Activated CD4-positive, alpha-beta T cell treated with anti-CD3 and anti-CD28 coated beads, Interleukin-2, amount 50 U/mL, for 48 hours (primary cell): ENCODE measurements around the gene OR6C75.
"Not testable (repeated sequence)": the region's sequence is repeated elsewhere in the genome, so short reads cannot be mapped to it uniquely, and the experiment has no call there.

Source experiments
- DNase-seq, 2 experiments: peaks; one replicate each; pipeline ENCODE4 v3.0.0-alpha.2; 2020

Gene OR6C75

GRCh38 chr12:55362675-55363074 lies at the start of gene OR6C75:
TSS of gene OR6C75 (plus strand) at chr12:55362975. CDS start at chr12:55365111, 2,136 bp downstream.
- no peak for DNase-seq

DNA sequence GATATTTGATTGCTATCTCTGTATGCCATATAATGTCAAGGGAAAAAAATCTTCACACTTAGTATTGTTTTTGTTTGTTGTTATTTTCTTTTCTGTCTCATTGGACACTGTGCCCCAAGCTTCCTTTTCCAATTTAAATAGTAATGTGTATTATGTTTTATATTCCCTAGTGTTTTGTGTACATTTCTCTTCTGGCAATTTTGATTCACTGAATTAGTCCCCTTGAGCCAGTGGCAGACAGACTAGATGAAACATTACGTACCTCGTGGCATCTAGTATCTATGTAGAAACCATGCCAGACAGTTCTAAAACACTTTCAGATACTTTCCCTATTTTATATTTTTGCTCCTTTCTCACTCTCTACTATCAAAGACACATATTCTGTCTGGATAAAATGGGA lies 48.7 kb upstream of the OR6C75 start, which contains the start of gene OR6C1:
Gene OR6C1, plus strand, starts transcription at position 301 of the 400 bp plus-strand sequence. CDS start 6,257 bp downstream, outside the sequence.
- no peak for DNase-seq

DNA sequence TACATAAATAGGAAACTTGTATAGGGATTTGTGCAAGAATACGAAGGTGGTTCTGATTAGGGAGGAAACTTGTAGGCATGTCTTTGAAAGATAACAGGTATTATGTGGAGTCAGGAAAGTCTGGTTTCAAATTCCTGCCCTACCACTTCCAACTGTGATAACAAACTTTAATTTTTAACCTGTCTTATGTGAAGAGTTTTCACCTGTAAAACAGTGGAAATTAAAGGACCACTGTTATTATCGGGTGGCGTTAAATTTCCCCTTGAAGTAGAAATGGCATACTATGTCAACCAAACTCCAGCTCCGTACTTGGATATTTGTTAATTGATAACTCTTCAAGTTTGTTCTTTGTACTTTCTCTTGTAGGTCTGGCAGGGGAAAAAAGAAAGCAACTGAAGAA lies 42.6 kb upstream of the OR6C75 start:
- DNase-seq, result no peak

- DNase-seq, result not testable (repeated sequence)
Measured at GRCh38 chr12:55325801-55326200, 37.0 kb upstream of the OR6C75 start.

- DNase-seq, result no peak
Measured at GRCh38 chr12:55330446-55330845, 32.3 kb upstream of the OR6C75 start, which contains the start of gene OR6C3. TSS of gene OR6C3 (plus strand) at chr12:55330746. CDS start at chr12:55331701, 955 bp downstream.

GRCh38 chr12:55336002-55336401 lies 26.8 kb upstream of the OR6C75 start:
- DNase-seq, result no peak

GRCh38 chr12:55355338-55355737 lies 7.4 kb upstream of the OR6C75 start:
- not testable (repeated sequence) for DNase-seq

- no peak for DNase-seq
Measured at GRCh38 chr12:55365086-55365485, 2.3 kb downstream of the OR6C75 start.

DNA sequence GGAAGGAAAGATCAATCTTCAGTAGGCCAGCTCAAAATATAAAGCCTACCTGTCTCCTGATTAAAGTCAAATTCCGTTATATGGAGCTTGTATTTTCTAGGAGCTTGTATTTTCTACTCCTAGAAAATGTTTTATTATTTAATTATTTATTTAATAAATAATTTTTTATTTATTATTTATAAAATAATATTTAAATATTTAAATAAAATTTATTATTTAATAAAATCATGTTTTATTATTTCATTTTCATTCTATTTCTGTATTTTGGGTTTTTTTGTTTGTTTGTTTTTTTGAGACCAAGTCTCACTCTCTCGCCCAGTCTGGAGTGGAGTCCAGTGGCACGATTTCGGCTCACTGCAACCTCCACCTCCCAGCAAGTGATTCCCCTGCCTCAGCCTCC lies 9.7 kb downstream of the OR6C75 start:
- no peak for DNase-seq

DNA sequence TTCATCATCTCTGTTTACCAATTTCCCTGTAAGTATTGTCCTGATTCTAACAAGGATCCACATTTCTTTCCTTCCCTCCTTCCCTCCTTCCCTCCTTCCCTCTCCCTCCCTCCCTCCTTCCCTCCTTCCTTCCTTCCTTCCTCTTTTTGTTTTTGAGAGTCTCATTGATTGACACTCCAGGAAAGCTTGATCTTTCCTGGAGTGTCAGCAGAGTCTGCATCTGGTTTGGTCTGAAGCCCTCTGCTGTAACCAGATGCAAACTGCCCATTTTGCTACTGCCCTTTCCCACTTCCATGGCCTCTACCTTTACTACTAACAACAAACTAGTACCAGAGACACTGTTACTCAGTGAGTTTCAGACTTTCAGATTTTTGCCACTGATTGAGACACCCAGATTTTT lies 23.1 kb downstream of the OR6C75 start:
- DNase-seq, result no peak

DNA sequence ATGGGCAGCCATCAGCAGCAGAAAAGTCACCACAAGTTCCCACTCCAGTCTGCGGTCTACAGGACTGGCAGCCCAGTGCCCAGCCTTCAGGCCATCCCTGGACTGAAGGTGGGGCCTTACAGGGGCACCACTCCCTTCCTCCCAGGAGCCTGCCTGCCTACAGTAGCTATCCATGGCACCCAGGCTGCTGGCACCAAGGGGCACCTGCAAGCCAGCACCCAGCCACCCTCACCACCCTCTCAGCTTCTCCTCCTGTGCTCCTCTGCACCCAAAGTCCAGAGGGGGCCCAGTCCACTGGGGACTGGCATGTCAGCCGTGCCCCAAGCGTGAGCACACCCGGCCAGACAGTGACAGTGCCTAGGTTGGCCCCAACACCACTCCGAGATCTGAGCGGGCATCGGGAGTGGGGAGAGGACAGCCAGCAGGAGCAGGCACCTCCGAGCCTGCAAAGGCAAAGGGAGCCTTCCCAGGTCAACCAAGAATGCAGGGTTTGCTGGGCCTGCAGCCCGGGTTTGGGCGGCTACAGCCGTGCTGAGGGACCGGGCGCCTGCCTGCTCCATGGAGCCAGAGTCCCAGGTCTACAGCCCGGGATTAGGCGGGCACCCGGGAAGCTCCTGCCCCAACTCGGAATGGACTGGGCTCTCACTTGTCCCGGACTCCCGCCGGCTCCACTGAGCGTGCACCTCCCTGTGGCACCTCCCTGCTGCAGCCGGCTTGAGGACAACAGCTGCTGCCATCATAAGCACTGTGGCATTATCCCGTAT lies 29.4 kb downstream of the OR6C75 start:
- no peak for DNase-seq

- DNase-seq, result no peak
Measured at GRCh38 chr12:55396326-55396725, 33.6 kb downstream of the OR6C75 start.

DNA sequence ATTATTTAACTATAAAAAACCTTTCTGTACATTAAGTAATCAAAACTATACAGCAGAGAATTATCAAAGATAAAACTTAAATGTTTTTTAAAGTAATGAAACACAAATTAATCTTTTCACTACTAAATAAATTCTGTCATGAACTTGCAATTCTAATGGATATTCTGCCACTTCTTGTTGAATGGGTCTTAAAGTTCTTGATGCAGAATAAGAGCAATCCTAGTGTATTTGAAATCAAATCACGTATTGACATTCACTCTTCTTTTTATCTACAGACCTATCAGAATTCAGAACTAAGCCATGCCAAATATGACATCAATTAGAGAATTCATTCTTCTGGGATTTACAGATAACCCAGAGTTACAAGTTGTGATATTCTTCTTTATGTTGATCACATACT lies 37.5 kb downstream of the OR6C75 start, which contains the start of gene OR6C65:
Gene OR6C65, plus strand, starts transcription at position 301 of the 400 bp plus-strand sequence. Its CDS starts 0 bp downstream, at position 301.
- no peak for DNase-seq

DNA sequence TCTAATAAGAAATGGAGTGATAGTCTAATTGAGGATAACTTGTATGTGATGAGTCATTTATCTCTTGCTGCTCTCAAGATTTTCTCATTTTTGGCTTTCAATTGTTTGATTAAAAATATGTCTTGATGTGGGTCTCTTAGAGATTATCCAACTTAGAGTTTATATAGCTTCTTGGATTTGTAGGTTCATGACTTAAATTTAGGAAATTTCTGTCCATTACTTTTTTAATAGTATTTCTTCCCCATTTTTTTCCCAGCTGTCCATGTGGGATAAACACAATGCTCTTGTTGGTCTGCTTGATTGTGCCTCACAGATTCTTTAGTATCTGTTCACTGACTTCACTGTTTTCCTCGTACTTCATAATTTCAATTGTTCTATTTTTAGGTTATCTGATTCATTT lies 45.1 kb downstream of the OR6C75 start:
- DNase-seq, result no peak

- not testable (repeated sequence) for DNase-seq
Measured at GRCh38 chr12:55409133-55409532, 46.4 kb downstream of the OR6C75 start.

DNA sequence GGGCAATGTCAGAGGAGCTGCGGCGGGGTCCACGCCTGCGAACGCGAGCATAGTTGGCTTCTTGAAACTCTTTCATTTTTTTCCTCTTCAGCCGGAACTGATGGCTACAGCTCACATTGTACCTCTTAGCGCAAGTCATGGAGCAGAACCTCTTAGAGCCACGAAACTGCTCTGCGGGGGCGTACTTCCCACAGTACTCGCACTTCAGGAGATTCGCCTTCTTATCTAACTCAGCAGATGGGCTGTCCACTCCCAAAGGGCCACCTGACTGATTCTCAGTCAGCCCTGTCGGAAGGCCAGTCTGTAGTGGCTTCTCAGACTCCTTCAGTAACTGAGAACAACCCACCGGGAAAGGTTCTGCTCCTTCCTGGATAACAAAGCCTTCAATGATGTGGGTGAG lies 49.4 kb downstream of the OR6C75 start:
- not testable (repeated sequence) for DNase-seq

- not testable (repeated sequence) for DNase-seq
Measured at GRCh38 chr12:55413498-55414388, 51.0 kb downstream of the OR6C75 start.

- not testable (repeated sequence) for DNase-seq
Measured at GRCh38 chr12:55414396-55414823, 51.6 kb downstream of the OR6C75 start.

DNA sequence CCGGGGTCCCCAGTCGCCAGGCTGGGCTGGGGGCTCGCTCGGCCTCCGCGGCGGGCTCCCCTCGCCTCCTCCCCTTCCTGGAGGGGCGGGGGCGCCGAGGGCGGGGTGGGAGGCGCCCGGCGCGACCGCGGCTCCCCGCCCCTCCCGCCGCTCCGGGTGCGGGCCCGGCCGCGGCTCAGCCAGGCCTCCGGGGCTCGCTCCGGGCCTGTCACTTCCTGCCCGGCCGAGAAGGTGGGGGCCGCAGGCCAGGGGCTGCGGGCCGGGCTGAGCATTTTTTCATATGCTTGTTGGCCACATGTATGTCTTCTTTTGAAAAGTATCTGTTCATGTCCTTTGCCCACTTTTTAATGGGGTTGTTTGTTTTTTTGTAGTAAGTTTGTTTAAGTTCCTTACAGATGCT lies 52.1 kb downstream of the OR6C75 start:
- DNase-seq, result not testable (repeated sequence)

DNA sequence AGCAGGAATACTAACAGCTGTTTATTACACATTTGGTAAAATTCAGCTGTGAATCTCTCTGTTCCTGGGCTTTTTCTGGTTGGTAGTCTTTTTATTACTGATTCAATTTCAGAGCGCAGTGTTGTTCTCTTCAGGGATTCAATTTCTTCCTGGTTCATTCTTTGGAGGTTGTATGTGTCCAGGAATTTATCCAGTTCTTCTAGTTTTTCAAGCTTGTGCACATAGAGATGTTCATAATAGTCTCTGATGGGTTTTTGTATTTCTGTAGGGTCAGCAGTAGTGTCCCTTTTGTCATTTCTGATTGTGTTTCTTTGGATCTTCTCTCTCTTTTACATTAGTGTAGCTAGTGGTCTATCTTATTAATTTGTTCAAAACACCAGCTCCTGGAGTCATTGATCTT lies 54.2 kb downstream of the OR6C75 start:
- DNase-seq, result no peak
